ENCODE measurements around the gene NFIX. TPM values are rescaled to one million over a fixed set of nuclear protein-coding genes. Genes with fewer than 3 reads are reported as not detected.

NFIX gene
- total RNA-seq, 2 experiments from 2014 or later: 3.0 to 3.3 TPM

GRCh38 chr19:12965017-12965811 is 30.1 kb upstream of the NFIX start:
- H3K36me3 Mint-ChIP-seq (ENCODE audit: low read depth): no peaks in the 10 kb centered on the region
- H3K9me3 Mint-ChIP-seq: no peaks in the 10 kb centered on the region
- Histone ChIP-seq H3K27ac (ENCODE audit: low read depth in 1 of 2, low read length in 2 of 2) (no peak overlapping the region), H3K36me3 (ENCODE audit: insufficient read depth, low read length) (no peaks in the 10 kb centered on the region), H3K27me3 (ENCODE audit: control insufficient read depth in 1 of 2, insufficient read depth in 2 of 2, low read length in 2 of 2) (no peaks in the 10 kb centered on the region), H3K9me3 (ENCODE audit: control insufficient read depth in 1 of 2, insufficient read depth in 1 of 2, low read length in 2 of 2) (no peaks in the 10 kb centered on the region), H3K4me3 (ENCODE audit: low read length) (peak overlapping the region; percentile 59), H3K4me1 (ENCODE audit: insufficient read depth, low read length) (peaks cover 13% of the 10 kb centered on the region)
- intact Hi-C loops (cut with DNase I, micrococcal nuclease): loop anchor here (1.0 kb wide), 1 partner anchor 80 kb away; no protein-coding TSS in a partner anchor
- ChIA-PET CTCF (interaction anchor here (0.6 to 2.4 kb wide), 41 partner anchors 11 to 808 kb away, joined by 3 to 51 read pairs (median 5); partner anchors contain the start of genes CALR, DNASE2, FARSA and GADD45GIP1), POLR2A (interaction anchor here (0.7 to 1.9 kb wide), 12 partner anchors 8 to 199 kb away, joined by 3 to 17 read pairs (median 7); partner anchors contain the start of genes CALR, GADD45GIP1, GCDH and NACC1)
- no peak overlapping the region for H3K27ac Mint-ChIP-seq
- TF ChIP-seq CTCF (IDR thresholded peaks at IDR 0.05): peak; percentile 99
- no peaks in the 10 kb centered on the region for H3K27me3 Mint-ChIP-seq
- ATAC-seq (ENCODE audit: poor library complexity) (peak; percentile 95), DNase-seq (peak; percentile 64 to 89 (median 78))
- peaks cover 9% of the 10 kb centered on the region for H3K4me1 Mint-ChIP-seq (ENCODE audit: low read depth)
- peak overlapping the region; percentile 82 for H3K4me3 Mint-ChIP-seq

- intact Hi-C loops (cut with DNase I, micrococcal nuclease): loop anchor here (1.0 kb wide), 1 partner anchor 80 kb away; no protein-coding TSS in a partner anchor
- TF ChIP-seq CTCF (IDR thresholded peaks at IDR 0.05): no peak
- ChIA-PET CTCF (interaction anchor here (0.6 to 2.4 kb wide), 38 partner anchors 11 to 808 kb away, joined by 3 to 51 read pairs (median 5); partner anchors contain the start of genes CALR, DNASE2, FARSA and GADD45GIP1), POLR2A (interaction anchor here (0.7 to 1.9 kb wide), 11 partner anchors 9 to 186 kb away, joined by 3 to 17 read pairs (median 8); partner anchors contain the start of genes CALR, GADD45GIP1, GCDH and NACC1)
- Histone ChIP-seq H3K27me3 (ENCODE audit: control insufficient read depth in 1 of 2, insufficient read depth in 2 of 2, low read length in 2 of 2) (no peaks in the 10 kb centered on the region), H3K36me3 (ENCODE audit: insufficient read depth, low read length) (no peaks in the 10 kb centered on the region), H3K27ac (ENCODE audit: low read depth in 1 of 2, low read length in 2 of 2) (no peak overlapping the region), H3K9me3 (ENCODE audit: control insufficient read depth in 1 of 2, insufficient read depth in 1 of 2, low read length in 2 of 2) (no peaks in the 10 kb centered on the region), H3K4me1 (ENCODE audit: insufficient read depth, low read length) (peaks cover 13% of the 10 kb centered on the region), H3K4me3 (ENCODE audit: low read length) (no peak overlapping the region)
- peaks cover 9% of the 10 kb centered on the region for H3K4me1 Mint-ChIP-seq (ENCODE audit: low read depth)
- ATAC-seq (ENCODE audit: poor library complexity) (no peak), DNase-seq (no peak)
- no peaks in the 10 kb centered on the region for H3K9me3 Mint-ChIP-seq
- H3K27me3 Mint-ChIP-seq: no peaks in the 10 kb centered on the region
- H3K27ac Mint-ChIP-seq: no peak overlapping the region
- H3K4me3 Mint-ChIP-seq: no peak overlapping the region
- H3K36me3 Mint-ChIP-seq (ENCODE audit: low read depth): no peaks in the 10 kb centered on the region
Observed at GRCh38 chr19:12965812-12966135, 29.5 kb upstream of the NFIX start.

GRCh38 chr19:12967907-12968306 is 27.4 kb upstream of the NFIX start:
- Histone ChIP-seq H3K4me3 (ENCODE audit: low read length) (no peak overlapping the region), H3K36me3 (ENCODE audit: insufficient read depth, low read length) (no peaks in the 10 kb centered on the region), H3K27me3 (ENCODE audit: control insufficient read depth in 1 of 2, insufficient read depth in 2 of 2, low read length in 2 of 2) (no peaks in the 10 kb centered on the region), H3K4me1 (ENCODE audit: insufficient read depth, low read length) (peaks cover 13% of the 10 kb centered on the region), H3K9me3 (ENCODE audit: control insufficient read depth in 1 of 2, insufficient read depth in 1 of 2, low read length in 2 of 2) (no peaks in the 10 kb centered on the region), H3K27ac (ENCODE audit: low read depth in 1 of 2, low read length in 2 of 2) (no peak overlapping the region)
- Mint-ChIP-seq H3K27ac (no peak overlapping the region), H3K9me3 (no peaks in the 10 kb centered on the region), H3K4me1 (ENCODE audit: low read depth) (peaks cover 9% of the 10 kb centered on the region), H3K4me3 (no peak overlapping the region), H3K36me3 (ENCODE audit: low read depth) (no peaks in the 10 kb centered on the region), H3K27me3 (no peaks in the 10 kb centered on the region)
- ChIA-PET POLR2A (interaction anchor here (0.8 kb wide), 1 partner anchor 38 kb away, joined by 3 read pairs; no protein-coding TSS in a partner anchor), CTCF (interaction anchor here (0.6 kb wide), 1 partner anchor 134 kb away, joined by 4 read pairs; no protein-coding TSS in a partner anchor)
- intact Hi-C loops (cut with DNase I, micrococcal nuclease): no loop called here
- no peak for ATAC-seq (ENCODE audit: poor library complexity)
- no peak for TF ChIP-seq CTCF (IDR thresholded peaks at IDR 0.05)
- no peak for DNase-seq
